MM.1S (cell line): ENCODE measurements around the gene PET100.

Source experiments
- CTCF ChIP-seq: fragments of 300-600 bp; sonication (generic); IDR thresholded peaks from 2 replicates; pipeline ENCODE4 v1.5.1; 2016; ENCODE audit warnings: antibody characterized with exemption, low read length, mixed read lengths
- EZH2 ChIP-seq: fragments of 300-600 bp; sonication (generic); optimal IDR thresholded peaks from 2 replicates; pipeline ENCODE3; 2017; ENCODE audit warnings: low read depth, mild to moderate bottlenecking, antibody characterized with exemption, low read length, mixed read lengths

GRCh38 chr19:7646426-7646700 is 16.8 kb downstream of the PET100 start:
- no peak for TF ChIP-seq EZH2
- TF ChIP-seq CTCF: no peak
